Astrocyte (in vitro differentiated cells and primary cell): ENCODE measurements around the gene HNRNPF. TPM values are rescaled to one million over a fixed set of nuclear protein-coding genes. Genes with fewer than 3 reads are reported as not detected.

Source experiments
- DNase-seq: peaks from one replicate; pipeline ENCODE4 v3.0.0-alpha.2; 2010; ENCODE audit warnings: low read depth
- FAIRE-seq: peaks from 2 replicates; lab custom pipeline; 2011; peaks lifted over from hg19 to GRCh38; lab: Jason Lieb, UNC
- H2AFZ ChIP-seq: 2 replicates; pipeline ENCODE4 v1.6.0; 2012; ENCODE audit warnings: low read depth, low read length, inconsistent platforms
- H3K27ac ChIP-seq: 2 replicates; pipeline ENCODE4 v1.5.1; 2011; ENCODE audit warnings: low read depth, low read length, inconsistent platforms
- H3K27me3 ChIP-seq: 2 replicates; pipeline ENCODE4 v1.6.0; 2011; ENCODE audit warnings: low read length, inconsistent platforms; ENCODE audit not compliant: insufficient read depth
- H3K36me3 ChIP-seq: 2 replicates; pipeline ENCODE4 v1.5.1; 2011; ENCODE audit warnings: low read length, inconsistent platforms; ENCODE audit not compliant: insufficient read depth
- H3K4me1 ChIP-seq: 2 replicates; pipeline ENCODE4 v1.5.1; 2011; ENCODE audit warnings: low read length, inconsistent platforms; ENCODE audit not compliant: insufficient read depth
- H3K4me2 ChIP-seq: 2 replicates; pipeline ENCODE4 v1.6.0; 2012; ENCODE audit warnings: low read length, inconsistent platforms
- H3K4me3 ChIP-seq: 2 replicates; pipeline ENCODE4 v1.5.1; 2011; ENCODE audit warnings: low read depth, mild to moderate bottlenecking, low read length, inconsistent platforms; ENCODE audit not compliant: insufficient read depth
- H3K79me2 ChIP-seq: 2 replicates; pipeline ENCODE4 v1.6.0; 2012; ENCODE audit warnings: mild to moderate bottlenecking, low read length, inconsistent platforms; ENCODE audit not compliant: insufficient read depth
- H3K9ac ChIP-seq: 2 replicates; pipeline ENCODE4 v1.6.0; 2012; ENCODE audit warnings: mild to moderate bottlenecking, low read length, inconsistent platforms
- H3K9me3 ChIP-seq: 2 replicates; pipeline ENCODE4 v1.5.1; 2012; ENCODE audit warnings: low read depth, mild to moderate bottlenecking, low read length, inconsistent platforms; ENCODE audit not compliant: insufficient read depth
- H4K20me1 ChIP-seq: 2 replicates; pipeline ENCODE4 v1.6.0; 2012; ENCODE audit warnings: low read length, inconsistent platforms; ENCODE audit not compliant: insufficient read depth
- H3K27ac Mint-ChIP-seq: one replicate; pipeline ENCODE4 v1.8.0; 2021; ENCODE audit warnings: mild to moderate bottlenecking, mixed read lengths; ENCODE audit not compliant: unreplicated experiment
- H3K27me3 Mint-ChIP-seq: one replicate; pipeline ENCODE4 v1.8.0; 2021; ENCODE audit warnings: low read depth, mixed read lengths; ENCODE audit not compliant: unreplicated experiment
- H3K36me3 Mint-ChIP-seq: one replicate; pipeline ENCODE4 v1.8.0; 2021; ENCODE audit warnings: low read depth, mixed read lengths; ENCODE audit not compliant: unreplicated experiment
- H3K4me1 Mint-ChIP-seq: one replicate; pipeline ENCODE4 v1.8.0; 2021; ENCODE audit warnings: low read depth, mixed read lengths; ENCODE audit not compliant: unreplicated experiment
- H3K4me3 Mint-ChIP-seq: one replicate; pipeline ENCODE4 v1.8.0; 2021; ENCODE audit warnings: mild to moderate bottlenecking, moderate library complexity, mixed read lengths; ENCODE audit not compliant: unreplicated experiment
- H3K9me3 Mint-ChIP-seq: one replicate; pipeline ENCODE4 v1.8.0; 2021; ENCODE audit warnings: mild to moderate bottlenecking, mixed read lengths; ENCODE audit not compliant: unreplicated experiment
- EZH2 ChIP-seq: IDR thresholded peaks from 2 replicates; pipeline ENCODE4 v1.6.1; 2012; ENCODE audit warnings: mild to moderate bottlenecking, low read length, inconsistent platforms; ENCODE audit not compliant: insufficient read depth
- total RNA-seq: library from RNA; stranded (reverse); gene quantifications from 2 replicates; pipeline ENCODE4 v1.2.1, GENCODE V29; 2021
- TF ChIP-seq, protein P1 (sequence below): IDR thresholded peaks from 2 replicates; pipeline ENCODE4 v1.5.1; 2011; ENCODE audit warnings: low read depth, mild to moderate bottlenecking, inconsistent platforms, low read length, moderate library complexity; ENCODE audit not compliant: insufficient read depth

Gene HNRNPF
- total RNA-seq, 1 donor from 2014 or later: 151 TPM

DNA sequence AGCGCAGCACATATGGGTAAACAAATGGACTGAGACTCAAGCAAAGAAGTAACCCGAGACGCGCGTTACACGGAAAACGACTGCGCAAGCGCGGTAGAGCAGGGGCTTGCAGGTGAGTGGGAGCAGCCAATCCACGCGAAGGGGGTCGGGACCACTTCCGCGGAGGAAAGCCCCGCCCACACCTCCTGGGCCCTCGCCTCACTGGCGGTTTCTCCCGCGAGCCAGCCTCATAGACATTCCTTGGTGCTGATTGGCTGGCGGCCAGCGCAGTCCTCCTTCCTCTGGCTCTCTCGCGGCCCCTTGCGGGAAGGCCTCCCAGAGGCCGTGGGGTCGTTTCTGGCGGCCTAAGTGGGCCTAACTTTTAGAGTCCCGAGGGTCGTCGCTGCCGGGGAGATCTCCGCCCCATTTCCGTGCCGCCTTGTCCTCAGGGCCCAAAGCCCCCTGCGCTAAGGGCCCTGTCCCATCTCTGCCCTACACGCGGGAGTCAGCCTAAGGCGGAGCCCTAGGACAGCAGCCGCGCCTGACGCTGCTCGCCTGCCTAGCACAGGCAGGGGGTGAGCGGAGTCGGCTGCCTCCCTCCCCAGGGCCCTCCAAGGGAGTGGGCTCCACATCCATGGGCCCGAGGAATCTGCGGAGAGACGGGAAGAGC is 46.7 kb downstream of the HNRNPF start:
- peak overlapping the region; percentile 51 for H3K9ac ChIP-seq
- FAIRE-seq: no peak
- H3K4me3 Mint-ChIP-seq: peak overlapping the region; percentile 87

GRCh38 chr10:43361547-43362190 is 47.3 kb downstream of the HNRNPF start:
- Histone ChIP-seq H3K4me2 (peak overlapping the region; percentile 85), H3K27ac (no peak overlapping the region), H2AFZ (peak overlapping the region; percentile 94), H3K9me3 (no peaks in the 10 kb centered on the region), H4K20me1 (no peaks in the 10 kb centered on the region), H3K79me2 (no peaks in the 10 kb centered on the region), H3K27me3 (no peaks in the 10 kb centered on the region), H3K4me1 (peaks cover 7% of the 10 kb centered on the region), H3K4me3 (peak overlapping the region; percentile 54), H3K36me3 (no peaks in the 10 kb centered on the region), H3K9ac (peak overlapping the region; percentile 51)
- Mint-ChIP-seq H3K4me1 (no peaks in the 10 kb centered on the region), H3K4me3 (peak overlapping the region; percentile 87), H3K27me3 (peaks cover 12% of the 10 kb centered on the region), H3K27ac (no peak overlapping the region), H3K36me3 (no peaks in the 10 kb centered on the region), H3K9me3 (no peaks in the 10 kb centered on the region)
- DNase-seq (no peak), FAIRE-seq (no peak)
- TF ChIP-seq, protein P1, sequence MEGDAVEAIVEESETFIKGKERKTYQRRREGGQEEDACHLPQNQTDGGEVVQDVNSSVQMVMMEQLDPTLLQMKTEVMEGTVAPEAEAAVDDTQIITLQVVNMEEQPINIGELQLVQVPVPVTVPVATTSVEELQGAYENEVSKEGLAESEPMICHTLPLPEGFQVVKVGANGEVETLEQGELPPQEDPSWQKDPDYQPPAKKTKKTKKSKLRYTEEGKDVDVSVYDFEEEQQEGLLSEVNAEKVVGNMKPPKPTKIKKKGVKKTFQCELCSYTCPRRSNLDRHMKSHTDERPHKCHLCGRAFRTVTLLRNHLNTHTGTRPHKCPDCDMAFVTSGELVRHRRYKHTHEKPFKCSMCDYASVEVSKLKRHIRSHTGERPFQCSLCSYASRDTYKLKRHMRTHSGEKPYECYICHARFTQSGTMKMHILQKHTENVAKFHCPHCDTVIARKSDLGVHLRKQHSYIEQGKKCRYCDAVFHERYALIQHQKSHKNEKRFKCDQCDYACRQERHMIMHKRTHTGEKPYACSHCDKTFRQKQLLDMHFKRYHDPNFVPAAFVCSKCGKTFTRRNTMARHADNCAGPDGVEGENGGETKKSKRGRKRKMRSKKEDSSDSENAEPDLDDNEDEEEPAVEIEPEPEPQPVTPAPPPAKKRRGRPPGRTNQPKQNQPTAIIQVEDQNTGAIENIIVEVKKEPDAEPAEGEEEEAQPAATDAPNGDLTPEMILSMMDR: no peak
- TF ChIP-seq EZH2: no peak

More for the DNA sequence above, 46.7 kb downstream of the HNRNPF start:
- Mint-ChIP-seq H3K36me3 (no peaks in the 10 kb centered on the region), H3K27me3 (peaks cover 12% of the 10 kb centered on the region), H3K27ac (peak overlapping the region; percentile 18), H3K4me1 (no peaks in the 10 kb centered on the region), H3K9me3 (no peaks in the 10 kb centered on the region)
- Histone ChIP-seq H3K27ac (no peak overlapping the region), H3K27me3 (no peaks in the 10 kb centered on the region), H3K9me3 (no peaks in the 10 kb centered on the region), H3K4me3 (peak overlapping the region; percentile 54), H3K4me2 (peak overlapping the region; percentile 85), H3K36me3 (no peaks in the 10 kb centered on the region), H3K79me2 (no peaks in the 10 kb centered on the region), H2AFZ (peak overlapping the region; percentile 94), H3K4me1 (peaks cover 7% of the 10 kb centered on the region), H4K20me1 (no peaks in the 10 kb centered on the region)
- DNase-seq: peak; percentile 88
- TF ChIP-seq, protein P1: peak; percentile 6
- TF ChIP-seq EZH2: no peak

DNA sequence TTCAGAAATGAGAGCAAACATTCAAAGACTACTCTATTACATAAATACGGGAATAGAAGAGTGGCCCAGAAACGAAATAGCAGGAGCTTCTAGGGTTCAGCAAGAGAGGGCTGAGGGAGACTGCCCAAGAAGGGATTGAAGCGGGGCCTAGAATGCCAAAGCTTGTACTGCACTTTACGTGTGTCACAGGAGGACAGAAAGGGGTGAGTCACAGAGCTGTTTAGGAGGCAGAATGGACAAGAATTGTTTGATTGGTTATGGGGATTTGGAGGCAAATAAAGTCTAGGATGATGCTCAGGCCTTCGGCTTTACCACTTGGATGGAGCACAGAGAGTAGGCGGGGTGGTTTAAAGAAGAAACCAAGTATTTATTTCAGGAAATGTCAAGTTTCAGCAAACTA is 48.9 kb downstream of the HNRNPF start:
- no peak for TF ChIP-seq EZH2
- H3K79me2 ChIP-seq: no peaks in the 10 kb centered on the region
- no peak overlapping the region for H3K4me2 ChIP-seq
- Mint-ChIP-seq H3K4me1 (peaks cover 4% of the 10 kb centered on the region), H3K27ac (no peak overlapping the region), H3K4me3 (peak overlapping the region; percentile 36), H3K27me3 (peaks cover 10% of the 10 kb centered on the region), H3K9me3 (no peaks in the 10 kb centered on the region), H3K36me3 (no peaks in the 10 kb centered on the region)
- H3K36me3 ChIP-seq: no peaks in the 10 kb centered on the region
- FAIRE-seq (no peak), DNase-seq (no peak)
- H3K9me3 ChIP-seq: no peaks in the 10 kb centered on the region
- no peaks in the 10 kb centered on the region for H3K27me3 ChIP-seq
- no peaks in the 10 kb centered on the region for H4K20me1 ChIP-seq
- no peak overlapping the region for H2AFZ ChIP-seq
- H3K4me1 ChIP-seq: peaks cover 17% of the 10 kb centered on the region
- no peak overlapping the region for H3K27ac ChIP-seq
- H3K4me3 ChIP-seq: no peak overlapping the region
- no peak overlapping the region for H3K9ac ChIP-seq
